Activated gamma-delta T cell treated with Interleukin-2 at 50 U/mL for 16 hours (primary cell): ENCODE data around the gene SYS1.
"Not testable (repeated sequence)": the region's sequence is repeated elsewhere in the genome, so short reads cannot be mapped to it uniquely, and the experiment has no call there.

ENCODE experiments used
- DNase-seq: peaks from one replicate; pipeline ENCODE4 v3.0.0-alpha.2; 2020

Gene SYS1

GRCh38 chr20:45340236-45340847, 22.6 kb upstream of the SYS1 start:
- no peak for DNase-seq

- no peak for DNase-seq
These were observed 22.0 kb upstream of the SYS1 start for GRCh38 chr20:45340951-45341350.

GRCh38 chr20:45341579-45341938, 21.4 kb upstream of the SYS1 start:
- no peak for DNase-seq

GRCh38 chr20:45341939-45342854, 20.8 kb upstream of the SYS1 start:
- DNase-seq, result no peak

GRCh38 chr20:45342855-45343531, 20.0 kb upstream of the SYS1 start:
- DNase-seq, result no peak

GRCh38 chr20:45343532-45344167, 19.3 kb upstream of the SYS1 start:
- no peak for DNase-seq

- DNase-seq, result no peak
These were observed 18.6 kb upstream of the SYS1 start for GRCh38 chr20:45344168-45344860.

GRCh38 chr20:45345104-45345936, 17.6 kb upstream of the SYS1 start:
- no peak for DNase-seq

GRCh38 chr20:45346291-45346718, 16.7 kb upstream of the SYS1 start:
- DNase-seq, result no peak

- no peak for DNase-seq
These were observed 16.1 kb upstream of the SYS1 start for GRCh38 chr20:45346851-45347250.

- DNase-seq, result no peak
These were observed 15.5 kb upstream of the SYS1 start for GRCh38 chr20:45347297-45347935.

- peak; percentile 27 for DNase-seq
These were observed 14.8 kb upstream of the SYS1 start, which contains the start of gene SDC4 for GRCh38 chr20:45347936-45348778. TSS of gene SDC4 (minus strand) at chr20:45348424. CDS start at chr20:45348384, 40 bp downstream.

- no peak for DNase-seq
These were observed 12.7 kb upstream of the SYS1 start for GRCh38 chr20:45350217-45350616.

- DNase-seq, result not testable (repeated sequence)
These were observed 12.2 kb upstream of the SYS1 start for GRCh38 chr20:45350795-45351194.

- DNase-seq, result no peak
These were observed 10.2 kb upstream of the SYS1 start for GRCh38 chr20:45352729-45353128.

- DNase-seq, result no peak
These were observed 9.2 kb upstream of the SYS1 start for GRCh38 chr20:45353746-45354145.

- no peak for DNase-seq
These were observed 8.3 kb upstream of the SYS1 start for GRCh38 chr20:45354423-45355208.

- no peak for DNase-seq
These were observed 7.5 kb upstream of the SYS1 start for GRCh38 chr20:45355209-45356084.
